Right lung (tissue), 10 donors: Measurements from ENCODE around the gene MPND. TPM values are rescaled to one million over a fixed set of nuclear protein-coding genes. Genes with fewer than 3 reads are reported as not detected.

Source experiments
- DNase-seq, 2 donors: peaks; one replicate each; pipeline ENCODE4 v3.0.0-alpha.2; 2013
- long read RNA-seq, 8 donors: transcript quantifications; one replicate each; lab custom pipeline, GENCODE V29; 2026
- polyA plus RNA-seq, 5 donors: library from polyadenylated mRNA; unstranded; fragments of 120-200 nt; gene quantifications; one replicate each; pipeline versions ENCODE4 v1.2.1 to v1.2.3, GENCODE V29; 2013; ENCODE audit warnings: inconsistent platforms in 1 of 5, low replicate concordance in 1 of 5; ENCODE audit not compliant: insufficient read length in 5 of 5, insufficient read depth in 1 of 5

The MPND gene, protein sequence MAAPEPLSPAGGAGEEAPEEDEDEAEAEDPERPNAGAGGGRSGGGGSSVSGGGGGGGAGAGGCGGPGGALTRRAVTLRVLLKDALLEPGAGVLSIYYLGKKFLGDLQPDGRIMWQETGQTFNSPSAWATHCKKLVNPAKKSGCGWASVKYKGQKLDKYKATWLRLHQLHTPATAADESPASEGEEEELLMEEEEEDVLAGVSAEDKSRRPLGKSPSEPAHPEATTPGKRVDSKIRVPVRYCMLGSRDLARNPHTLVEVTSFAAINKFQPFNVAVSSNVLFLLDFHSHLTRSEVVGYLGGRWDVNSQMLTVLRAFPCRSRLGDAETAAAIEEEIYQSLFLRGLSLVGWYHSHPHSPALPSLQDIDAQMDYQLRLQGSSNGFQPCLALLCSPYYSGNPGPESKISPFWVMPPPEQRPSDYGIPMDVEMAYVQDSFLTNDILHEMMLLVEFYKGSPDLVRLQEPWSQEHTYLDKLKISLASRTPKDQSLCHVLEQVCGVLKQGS
- polyA plus RNA-seq, result 10 to 100 TPM; 14.7 to 27.8 (median 20.8) TPM
- long read RNA-seq, donor 1, partial matches to known transcripts, result 0 of 2 reads
- long read RNA-seq, donor 1, other reads (novel, unspliced or antisense), result 0 of 2 reads
- long read RNA-seq, donor 2, transcript MPND-207 (13 exons, 1,611 nt), result major isoform, 5 of 6 reads
- long read RNA-seq, donor 2, partial matches to known transcripts, result 0 of 6 reads
- long read RNA-seq, donor 2, other reads (novel, unspliced or antisense), result 0 of 6 reads
- long read RNA-seq, donor 3, partial matches to known transcripts, result 0 of 4 reads
- long read RNA-seq, donor 3, other reads (novel, unspliced or antisense), result 0 of 4 reads
- long read RNA-seq, donor 4, partial matches to known transcripts, result 12 of 33 reads
- long read RNA-seq, donor 4, other reads (novel, unspliced or antisense), result 21 of 33 reads
- long read RNA-seq, donor 5, partial matches to known transcripts, result 5 of 8 reads
- long read RNA-seq, donor 5, other reads (novel, unspliced or antisense), result 0 of 8 reads
- long read RNA-seq, donor 6, transcript MPND-207 (13 exons, 1,611 nt), result major isoform, 6 of 6 reads
- long read RNA-seq, donor 6, partial matches to known transcripts, result 0 of 6 reads
- long read RNA-seq, donor 6, other reads (novel, unspliced or antisense), result 0 of 6 reads
- long read RNA-seq, donor 7, transcript MPND-207 (13 exons, 1,611 nt), result major isoform, 5 of 12 reads
- long read RNA-seq, donor 7, partial matches to known transcripts, result 5 of 12 reads
- long read RNA-seq, donor 7, other reads (novel, unspliced or antisense), result 0 of 12 reads
- long read RNA-seq, donor 8, partial matches to known transcripts, result 0 of 2 reads
- long read RNA-seq, donor 8, other reads (novel, unspliced or antisense), result 0 of 2 reads

DNA sequence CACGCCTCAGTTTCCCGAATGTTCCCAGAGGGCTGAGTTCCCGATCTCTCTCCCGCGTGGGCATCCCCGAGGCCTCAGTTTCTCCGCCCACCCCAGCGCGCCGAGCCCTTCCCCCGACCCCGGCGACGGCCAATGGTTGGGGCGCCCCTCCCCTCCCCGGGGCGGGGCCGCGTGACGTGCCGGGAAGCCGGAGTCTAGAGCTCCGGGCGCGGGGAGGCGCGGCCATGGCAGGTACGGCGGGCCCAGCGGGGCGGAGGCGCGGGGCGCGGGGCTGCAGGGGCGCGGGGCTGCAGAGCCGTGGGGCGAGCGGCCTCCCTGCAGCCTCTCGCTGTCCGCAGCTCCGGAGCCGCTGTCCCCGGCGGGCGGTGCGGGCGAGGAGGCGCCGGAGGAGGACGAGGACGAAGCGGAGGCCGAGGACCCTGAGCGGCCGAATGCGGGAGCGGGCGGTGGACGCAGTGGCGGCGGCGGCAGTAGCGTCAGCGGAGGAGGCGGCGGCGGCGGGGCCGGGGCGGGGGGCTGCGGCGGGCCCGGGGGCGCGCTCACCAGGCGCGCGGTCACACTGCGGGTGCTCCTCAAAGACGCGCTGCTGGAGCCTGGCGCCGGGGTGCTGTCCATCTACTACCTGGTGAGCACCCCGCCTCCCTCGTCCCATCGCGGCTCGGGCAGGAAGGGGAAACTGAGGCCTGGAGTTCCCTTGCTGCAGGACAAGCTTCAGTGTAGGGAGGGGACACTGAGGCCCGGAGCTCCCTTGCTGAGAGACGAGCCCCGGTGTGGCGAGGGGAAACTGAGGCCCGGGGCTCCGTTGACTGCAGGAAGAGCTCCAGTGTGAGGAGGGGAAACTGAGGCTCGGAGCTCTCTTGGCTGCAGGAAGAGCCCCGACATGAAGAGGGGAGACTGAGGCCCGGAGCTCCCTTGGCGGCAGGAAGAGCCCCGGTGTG lies at the start of gene MPND:
Gene MPND (plus strand): TSS at position 193 of the 938 bp plus-strand sequence. CDS start 32 bp downstream, at position 225.
- peak; percentile 85 to 91 for DNase-seq

- no peak for DNase-seq
These were observed 49.0 kb upstream of the MPND start for GRCh38 chr19:4294389-4294788.

- DNase-seq, result peak; percentile 29 to 37
These were observed 47.2 kb upstream of the MPND start for GRCh38 chr19:4295972-4296771.

- DNase-seq, result no peak
These were observed 45.2 kb upstream of the MPND start for GRCh38 chr19:4297901-4298809.

- no peak for DNase-seq
These were observed 44.4 kb upstream of the MPND start for GRCh38 chr19:4298810-4299550.

GRCh38 chr19:4300589-4300988 lies 42.8 kb upstream of the MPND start:
- no peak for DNase-seq

DNA sequence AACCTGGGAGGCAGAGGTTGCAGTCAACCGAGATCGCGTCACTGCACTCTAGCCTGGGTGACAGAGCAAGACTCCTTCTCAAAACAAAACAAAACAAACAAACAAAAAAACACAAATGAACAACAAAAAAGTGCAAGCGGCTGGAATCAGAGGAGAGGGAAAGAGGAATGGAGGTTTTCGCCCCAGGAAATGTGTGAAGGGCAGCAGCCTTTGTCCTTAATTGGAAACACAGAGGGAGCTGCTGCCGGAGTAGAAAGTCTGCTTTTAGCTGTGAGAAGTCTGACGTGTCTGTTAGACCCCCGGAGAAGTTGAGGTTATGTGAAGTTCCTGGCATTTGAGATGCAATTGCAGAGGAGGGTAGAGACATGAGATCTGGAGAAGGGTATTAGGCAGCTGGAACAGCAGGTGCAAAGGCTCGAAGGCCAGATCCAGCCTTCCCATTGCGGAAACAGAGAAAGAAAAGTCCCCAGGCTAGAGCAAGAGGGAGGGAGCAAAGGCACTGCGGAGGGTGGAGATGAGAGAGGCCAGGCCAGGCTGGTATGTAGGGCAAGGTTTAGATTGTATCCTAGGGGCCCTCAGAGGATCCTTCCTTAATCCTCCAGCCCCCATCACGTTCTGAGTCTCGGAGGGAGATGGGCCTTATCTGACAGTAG lies 41.6 kb upstream of the MPND start:
- DNase-seq, result no peak

GRCh38 chr19:4302243-4302640 lies 41.1 kb upstream of the MPND start, which contains the start of gene TMIGD2:
Gene TMIGD2 (minus strand): TSS chr19:4302389. CDS start chr19:4302385, 4 bp downstream.
- no peak for DNase-seq

- no peak for DNase-seq
These were observed 39.4 kb upstream of the MPND start for GRCh38 chr19:4303819-4304537.

DNA sequence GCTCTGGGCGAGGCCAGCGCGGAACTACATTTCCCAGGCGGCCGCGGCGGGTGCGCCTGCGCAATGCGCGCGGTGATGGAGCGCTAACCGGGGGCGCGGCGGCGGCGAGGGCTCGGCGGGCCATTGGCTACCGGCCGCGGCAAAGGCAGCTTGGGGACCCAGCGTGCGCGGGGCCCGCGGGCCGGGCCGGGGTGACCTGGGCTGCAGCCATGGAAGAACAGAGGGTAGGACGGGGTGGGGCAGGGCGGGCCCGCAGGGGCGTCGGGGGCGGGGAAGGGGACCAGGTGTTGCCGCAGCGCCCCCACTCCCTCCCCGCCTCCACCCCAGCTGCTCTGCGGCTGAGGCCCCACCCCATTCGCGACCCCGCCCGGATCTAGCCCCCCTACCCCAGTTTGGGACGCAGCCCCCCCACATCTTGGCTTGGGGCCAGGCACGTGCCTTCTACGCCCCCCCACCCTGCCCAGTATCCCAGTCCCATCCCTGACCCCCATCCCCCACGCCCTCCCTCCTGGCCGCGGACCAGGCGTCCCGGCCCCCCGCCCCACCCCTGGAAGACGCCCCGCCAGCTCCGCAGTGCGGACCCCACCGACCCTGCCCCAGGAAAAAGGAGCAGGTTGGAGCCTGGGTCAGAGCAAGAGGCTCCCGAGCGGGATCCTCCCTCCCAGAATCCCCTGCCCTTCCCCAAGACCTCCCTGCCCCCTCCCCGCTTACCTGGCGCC lies 38.7 kb upstream of the MPND start, which contains the start of gene FSD1:
Gene FSD1 (plus strand): TSS at position 61 of the 719 bp plus-strand sequence. CDS start 149 bp downstream, at position 210.
- DNase-seq, result no peak

DNA sequence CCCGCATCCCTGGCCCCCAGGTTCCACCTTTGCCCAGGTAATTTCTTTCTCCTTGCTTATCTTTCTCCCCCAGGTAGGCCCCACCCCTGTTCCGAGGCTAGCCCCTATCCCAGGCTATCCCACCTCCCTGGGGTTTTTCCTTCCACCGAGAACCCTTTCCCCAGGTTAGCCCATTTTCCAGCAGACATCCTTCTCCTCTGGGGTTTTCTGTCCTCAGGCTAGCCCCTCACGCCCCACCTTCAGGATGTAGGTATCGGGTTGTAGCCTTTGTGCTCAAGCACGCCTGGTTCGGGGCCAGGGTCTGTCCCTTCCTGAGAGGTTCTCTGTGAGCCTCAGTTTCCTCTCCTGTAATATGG lies 38.1 kb upstream of the MPND start:
- DNase-seq, result no peak

- no peak for DNase-seq
These were observed 37.7 kb upstream of the MPND start for GRCh38 chr19:4305659-4306058.

- DNase-seq, result no peak
These were observed 32.9 kb upstream of the MPND start for GRCh38 chr19:4310247-4311121.

GRCh38 chr19:4313847-4314490 lies 29.4 kb upstream of the MPND start:
- DNase-seq, result no peak
